ENCODE data around the gene GUCA2A.

The GUCA2A gene

GRCh38 chr1:42198251-42198650 lies 33.7 kb upstream of the GUCA2A start:
- H3K4me3 ChIP-seq (ENCODE audit: low read depth, low read length), result no peak overlapping the region
- no peak for TF ChIP-seq CTCF (conservative IDR thresholded peaks at IDR 0.05; ENCODE audit: low read depth, low read length)
- no peak for DNase-seq (ENCODE audit: low read depth)

- no peak for DNase-seq (ENCODE audit: low read depth)
- no peak overlapping the region for H3K4me3 ChIP-seq (ENCODE audit: low read depth, low read length)
- no peak for TF ChIP-seq CTCF (conservative IDR thresholded peaks at IDR 0.05; ENCODE audit: low read depth, low read length)
These were observed 31.3 kb upstream of the GUCA2A start for GRCh38 chr1:42195841-42196240.

GRCh38 chr1:42192106-42192505 lies 27.6 kb upstream of the GUCA2A start:
- DNase-seq (ENCODE audit: low read depth), result no peak

GRCh38 chr1:42191319-42191718 lies 26.8 kb upstream of the GUCA2A start:
- DNase-seq (ENCODE audit: low read depth), result no peak
- H3K4me3 ChIP-seq (ENCODE audit: low read depth, low read length), result no peak overlapping the region
- no peak for TF ChIP-seq CTCF (conservative IDR thresholded peaks at IDR 0.05; ENCODE audit: low read depth, low read length)

More at GRCh38 chr1:42192106-42192505, 27.6 kb upstream of the GUCA2A start:
- no peak for TF ChIP-seq CTCF (conservative IDR thresholded peaks at IDR 0.05; ENCODE audit: low read depth, low read length)
- H3K4me3 ChIP-seq (ENCODE audit: low read depth, low read length), result no peak overlapping the region

GRCh38 chr1:42189931-42190853 lies 25.6 kb upstream of the GUCA2A start:
- no peak for DNase-seq (ENCODE audit: low read depth)
- no peak overlapping the region for H3K4me3 ChIP-seq (ENCODE audit: low read depth, low read length)
- TF ChIP-seq CTCF (conservative IDR thresholded peaks at IDR 0.05; ENCODE audit: low read depth, low read length), result no peak

- DNase-seq (ENCODE audit: low read depth), result peak; percentile 65
These were observed 21.6 kb upstream of the GUCA2A start for GRCh38 chr1:42186152-42186551.

More at GRCh38 chr1:42186152-42186551, 21.6 kb upstream of the GUCA2A start:
- no peak overlapping the region for H3K4me3 ChIP-seq (ENCODE audit: low read depth, low read length)
- no peak for TF ChIP-seq CTCF (conservative IDR thresholded peaks at IDR 0.05; ENCODE audit: low read depth, low read length)
